LNCaP clone FGC (cell line): Measurements from ENCODE around the gene WHAMM.
"Not testable (repeated sequence)": the region's sequence is repeated elsewhere in the genome, so short reads cannot be mapped to it uniquely, and the experiment has no call there.

Experiments used
- DNase-seq: peaks from one replicate; pipeline ENCODE4 v3.0.0-alpha.2; 2011; ENCODE audit warnings: low read depth
- H3K4me3 ChIP-seq: 2 replicates; pipeline ENCODE4 v1.5.1; 2011; ENCODE audit warnings: mild to moderate bottlenecking, low read depth, low read length, control low read depth
- CTCF ChIP-seq: IDR thresholded peaks from 2 replicates; pipeline ENCODE4 v1.5.1; 2012; ENCODE audit warnings: mild to moderate bottlenecking; ENCODE audit not compliant: control insufficient read depth, insufficient read depth; ENCODE audit errors: extremely low read depth

The WHAMM gene

GRCh38 chr15:82809308-82810060 is at the start of gene WHAMM:
WHAMM (plus strand) TSS chr15:82809628; CDS start chr15:82809727, 99 bp downstream.
- H3K4me3 ChIP-seq = peak within 1 kb of the TSS; percentile 68
- peak; percentile 34; the same call in 1 of the 2 replicates for TF ChIP-seq CTCF

GRCh38 chr15:82763361-82764116 is 45.9 kb upstream of the WHAMM start:
- no peak for TF ChIP-seq CTCF
- no peak for DNase-seq
- no peak overlapping the region for H3K4me3 ChIP-seq

More at GRCh38 chr15:82809308-82810060, at the start of gene WHAMM:
- peak; percentile 99 for DNase-seq

- no peak for DNase-seq
- no peak overlapping the region for H3K4me3 ChIP-seq
- no peak for TF ChIP-seq CTCF
Measured at GRCh38 chr15:82764117-82764490, 45.3 kb upstream of the WHAMM start.

- H3K4me3 ChIP-seq = no peak overlapping the region
- DNase-seq = no peak
- TF ChIP-seq CTCF = no peak
Measured at GRCh38 chr15:82764740-82765139, 44.7 kb upstream of the WHAMM start.

GRCh38 chr15:82766201-82766600 is 43.2 kb upstream of the WHAMM start:
- H3K4me3 ChIP-seq, DNase-seq: not testable (repeated sequence)

- no peak for TF ChIP-seq CTCF
- no peak for DNase-seq
- no peak overlapping the region for H3K4me3 ChIP-seq
Measured at GRCh38 chr15:82767163-82767829, 42.1 kb upstream of the WHAMM start.

- H3K4me3 ChIP-seq = no peak overlapping the region
- no peak for TF ChIP-seq CTCF
- no peak for DNase-seq
Measured at GRCh38 chr15:82768414-82769054, 40.9 kb upstream of the WHAMM start.
